ENCODE results near the gene KCNH1. TPM values are rescaled to one million over a fixed set of nuclear protein-coding genes. Genes with fewer than 3 reads are reported as not detected.

KCNH1 gene
- total RNA-seq = not detected

DNA sequence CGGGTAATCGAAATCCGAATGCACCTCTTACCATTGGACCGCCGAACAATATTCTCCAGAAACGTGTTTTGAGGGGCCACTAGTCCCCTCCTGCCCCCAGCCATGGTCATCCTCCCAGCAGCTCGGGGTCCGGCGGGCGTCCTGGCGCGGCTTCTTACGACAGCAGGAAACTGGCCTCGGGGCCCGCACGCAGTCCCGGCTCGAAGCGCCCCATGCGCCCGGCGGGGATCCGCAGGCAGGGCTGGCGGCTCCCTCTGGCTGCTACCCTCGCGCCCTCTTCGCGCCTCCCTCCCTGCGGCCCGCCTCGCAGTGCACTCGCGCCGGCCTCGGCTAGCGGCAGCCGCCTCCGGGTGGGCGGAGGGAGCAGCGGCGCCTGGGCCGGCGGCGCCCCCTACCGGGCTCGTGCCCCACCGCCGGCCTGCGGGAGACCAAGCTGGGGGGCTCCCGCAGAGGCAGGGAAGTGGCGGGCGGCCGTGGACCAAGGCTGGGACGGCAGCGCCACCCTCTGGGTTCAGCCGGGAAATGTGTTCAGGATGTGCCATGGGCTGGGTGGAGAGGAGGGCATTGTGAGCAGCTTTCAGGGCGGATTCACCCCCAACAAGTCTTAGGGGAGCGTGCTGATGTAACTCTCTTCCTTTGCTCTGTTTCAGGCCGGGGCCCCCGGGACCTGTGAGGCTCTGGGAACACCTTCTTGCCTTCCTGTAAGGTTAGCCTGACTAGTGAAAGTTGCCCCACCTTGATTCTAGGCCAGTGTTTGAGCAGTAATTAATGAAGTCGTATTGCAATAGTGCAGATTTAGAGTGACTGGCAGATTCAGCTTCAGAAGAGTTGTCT, at the start of gene KCNH1:
Gene KCNH1 (minus strand): TSS at position 313 of the 834 bp plus-strand sequence. CDS start 203 bp downstream, at position 110.
- intact Hi-C loops (cut with micrococcal nuclease) = loop anchor here (1.0 to 5.0 kb wide), 7 partner anchors 192 to 991 kb away; partner anchors contain the start of gene HHAT
- peaks cover 50% of the 10 kb centered on the region for H3K27me3 Mint-ChIP-seq (ENCODE audit: low read depth)
- no peak within 1 kb of the TSS for H3K27ac Mint-ChIP-seq
- CTCF ChIA-PET = interaction anchor here (0.6 to 4.8 kb wide), 24 partner anchors 9 to 792 kb away, joined by 3 to 55 read pairs (median 4); partner anchors contain the start of gene RCOR3
- DNase-seq = peak; percentile 90
- peaks cover 7% of the 10 kb centered on the region for H3K4me1 Mint-ChIP-seq (ENCODE audit: low read depth)
- peak within 1 kb of the TSS; percentile 66 for H3K4me3 Mint-ChIP-seq
- H3K36me3 Mint-ChIP-seq (ENCODE audit: low read depth) = no peaks in the 10 kb centered on the region
- H3K9me3 Mint-ChIP-seq = no peaks in the 10 kb centered on the region

DNA sequence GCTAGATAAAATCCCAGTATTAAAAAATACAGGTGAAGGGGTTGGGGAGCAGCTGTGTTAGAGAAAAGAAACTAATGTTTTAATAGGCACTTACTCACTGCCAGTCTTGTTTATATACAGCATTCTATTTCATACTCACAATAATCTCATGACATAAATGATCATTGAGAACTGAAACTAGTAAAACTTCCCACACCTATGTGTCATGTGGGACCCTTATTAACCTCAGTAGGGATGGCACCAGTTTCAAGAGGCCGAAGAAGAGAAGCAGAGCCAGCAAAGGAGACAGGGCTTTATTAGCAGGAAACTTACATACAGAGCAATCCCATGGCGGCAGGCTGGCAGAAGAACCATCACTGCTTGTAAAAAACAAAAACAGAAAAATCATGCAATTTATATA, 48.8 kb upstream of the KCNH1 start:
- Mint-ChIP-seq H3K4me1 (ENCODE audit: low read depth) (no peaks in the 10 kb centered on the region), H3K36me3 (ENCODE audit: low read depth) (no peaks in the 10 kb centered on the region), H3K9me3 (no peaks in the 10 kb centered on the region), H3K27me3 (ENCODE audit: low read depth) (peaks cover 3% of the 10 kb centered on the region), H3K4me3 (no peak overlapping the region), H3K27ac (no peak overlapping the region)
- intact Hi-C loops (cut with micrococcal nuclease) = no loop called here
- CTCF ChIA-PET = interaction anchor here (0.6 kb wide), 2 partner anchors 11 to 116 kb away, joined by 3 read pairs; no protein-coding TSS in a partner anchor
- no peak for DNase-seq

GRCh38 chr1:211174375-211174774, 40.4 kb upstream of the KCNH1 start:
- no peak overlapping the region for H3K4me3 Mint-ChIP-seq
- peaks cover 2% of the 10 kb centered on the region for H3K36me3 Mint-ChIP-seq (ENCODE audit: low read depth)
- H3K27me3 Mint-ChIP-seq (ENCODE audit: low read depth) = peaks cover 7% of the 10 kb centered on the region
- peaks cover 11% of the 10 kb centered on the region for H3K9me3 Mint-ChIP-seq
- intact Hi-C loops (cut with micrococcal nuclease) = no loop called here
- H3K4me1 Mint-ChIP-seq (ENCODE audit: low read depth) = no peaks in the 10 kb centered on the region
- CTCF ChIA-PET = no interaction called here
- H3K27ac Mint-ChIP-seq = no peak overlapping the region
- DNase-seq = no peak

GRCh38 chr1:211172657-211173056, 38.7 kb upstream of the KCNH1 start:
- no peak overlapping the region for H3K27ac Mint-ChIP-seq
- CTCF ChIA-PET = no interaction called here
- H3K9me3 Mint-ChIP-seq = peaks cover 19% of the 10 kb centered on the region
- H3K4me1 Mint-ChIP-seq (ENCODE audit: low read depth) = no peaks in the 10 kb centered on the region
- no peak overlapping the region for H3K4me3 Mint-ChIP-seq
- no peak for DNase-seq
- intact Hi-C loops (cut with micrococcal nuclease) = no loop called here
- peaks cover 2% of the 10 kb centered on the region for H3K36me3 Mint-ChIP-seq (ENCODE audit: low read depth)
- H3K27me3 Mint-ChIP-seq (ENCODE audit: low read depth) = peaks cover 4% of the 10 kb centered on the region

DNA sequence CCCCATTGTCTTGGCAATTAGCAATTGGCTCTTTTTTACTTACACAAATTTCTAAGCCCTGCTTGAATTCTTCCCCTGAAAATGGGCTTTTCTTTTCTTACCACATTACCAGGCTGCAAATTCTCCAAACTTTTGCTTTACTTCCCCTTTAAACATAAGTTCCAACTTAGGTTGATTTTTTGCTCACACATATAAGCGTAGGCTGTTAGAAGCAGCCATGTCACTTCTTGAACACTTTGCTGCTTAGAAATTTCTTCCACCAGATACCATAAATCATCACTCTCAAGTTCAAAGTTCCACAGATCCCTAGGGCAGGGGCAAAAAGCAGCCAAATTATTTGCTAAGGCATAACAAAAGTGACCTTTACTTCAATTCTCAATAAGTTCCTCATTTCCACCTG, 35.4 kb upstream of the KCNH1 start:
- intact Hi-C loops (cut with micrococcal nuclease) = no loop called here
- CTCF ChIA-PET = no interaction called here
- Mint-ChIP-seq H3K27me3 (ENCODE audit: low read depth) (peaks cover 12% of the 10 kb centered on the region), H3K9me3 (peaks cover 19% of the 10 kb centered on the region), H3K4me1 (ENCODE audit: low read depth) (no peaks in the 10 kb centered on the region), H3K27ac (no peak overlapping the region), H3K4me3 (no peak overlapping the region), H3K36me3 (ENCODE audit: low read depth) (peaks cover 2% of the 10 kb centered on the region)
- no peak for DNase-seq

- no peak for DNase-seq
- Mint-ChIP-seq H3K27ac (no peak overlapping the region), H3K4me1 (ENCODE audit: low read depth) (peaks cover 4% of the 10 kb centered on the region), H3K36me3 (ENCODE audit: low read depth) (peaks cover 3% of the 10 kb centered on the region), H3K27me3 (ENCODE audit: low read depth) (no peaks in the 10 kb centered on the region), H3K9me3 (peaks cover 16% of the 10 kb centered on the region), H3K4me3 (no peak overlapping the region)
- intact Hi-C loops (cut with micrococcal nuclease) = no loop called here
- CTCF ChIA-PET = no interaction called here
Observed at GRCh38 chr1:211158866-211159265, 24.9 kb upstream of the KCNH1 start.

DNA sequence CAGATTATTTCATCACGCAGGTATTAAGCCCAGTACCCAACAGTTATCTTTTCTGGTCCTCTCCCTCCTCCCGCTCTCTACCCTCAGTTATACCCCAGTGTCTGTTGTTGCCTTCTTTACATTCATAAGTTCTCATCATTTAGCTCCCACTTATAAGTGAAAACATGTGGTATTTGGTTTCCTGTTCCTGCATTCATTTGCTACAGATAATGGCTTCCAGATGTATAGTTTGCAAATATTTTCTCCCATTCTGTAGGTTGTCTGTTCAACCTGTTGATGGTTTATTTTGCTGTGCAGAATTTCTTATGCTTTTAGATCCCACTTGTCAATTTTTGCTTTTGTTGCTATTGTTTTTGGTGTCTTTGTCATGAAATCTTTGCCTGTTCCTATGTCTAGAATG, 21.1 kb upstream of the KCNH1 start:
- intact Hi-C loops (cut with micrococcal nuclease) = no loop called here
- Mint-ChIP-seq H3K27me3 (ENCODE audit: low read depth) (no peaks in the 10 kb centered on the region), H3K4me1 (ENCODE audit: low read depth) (peaks cover 4% of the 10 kb centered on the region), H3K9me3 (peaks cover 16% of the 10 kb centered on the region), H3K36me3 (ENCODE audit: low read depth) (peaks cover 3% of the 10 kb centered on the region), H3K27ac (no peak overlapping the region), H3K4me3 (no peak overlapping the region)
- no peak for DNase-seq
- CTCF ChIA-PET = interaction anchor here (0.6 kb wide), 1 partner anchor 28 kb away, joined by 4 read pairs; no protein-coding TSS in a partner anchor

DNA sequence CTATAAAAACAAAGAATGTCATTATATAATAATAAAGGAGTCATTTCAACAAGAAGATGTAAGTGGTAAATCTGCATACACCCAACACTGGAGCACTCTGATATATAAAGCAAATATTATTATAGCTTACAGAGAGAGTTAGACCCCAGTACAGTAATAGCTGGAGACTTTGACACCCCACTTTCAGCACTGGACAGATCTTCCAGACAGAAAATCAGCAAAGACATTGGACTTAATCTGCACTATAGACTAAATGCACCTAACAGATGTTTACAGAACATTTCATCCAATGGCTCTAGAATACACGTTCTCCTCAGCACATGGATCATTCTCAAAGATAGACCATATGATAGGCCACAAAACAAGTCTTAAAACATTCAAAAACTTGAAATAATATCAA, 20.0 kb upstream of the KCNH1 start:
- peaks cover 4% of the 10 kb centered on the region for H3K4me1 Mint-ChIP-seq (ENCODE audit: low read depth)
- CTCF ChIA-PET = interaction anchor here (0.6 kb wide), 1 partner anchor 147 kb away, joined by 3 read pairs; no protein-coding TSS in a partner anchor
- no peaks in the 10 kb centered on the region for H3K27me3 Mint-ChIP-seq (ENCODE audit: low read depth)
- H3K4me3 Mint-ChIP-seq = no peak overlapping the region
- H3K9me3 Mint-ChIP-seq = peaks cover 15% of the 10 kb centered on the region
- intact Hi-C loops (cut with micrococcal nuclease) = no loop called here
- H3K27ac Mint-ChIP-seq = no peak overlapping the region
- DNase-seq = no peak
- H3K36me3 Mint-ChIP-seq (ENCODE audit: low read depth) = peaks cover 3% of the 10 kb centered on the region

GRCh38 chr1:211148366-211148765, 14.4 kb upstream of the KCNH1 start:
- Mint-ChIP-seq H3K27me3 (ENCODE audit: low read depth) (peaks cover 8% of the 10 kb centered on the region), H3K4me1 (ENCODE audit: low read depth) (no peaks in the 10 kb centered on the region), H3K9me3 (no peaks in the 10 kb centered on the region), H3K36me3 (ENCODE audit: low read depth) (no peaks in the 10 kb centered on the region), H3K27ac (no peak overlapping the region), H3K4me3 (no peak overlapping the region)
- intact Hi-C loops (cut with micrococcal nuclease) = no loop called here
- CTCF ChIA-PET = interaction anchor here (1.1 kb wide), 1 partner anchor 15 kb away, joined by 3 read pairs; the partner anchor contains the start of gene KCNH1
- DNase-seq = no peak

DNA sequence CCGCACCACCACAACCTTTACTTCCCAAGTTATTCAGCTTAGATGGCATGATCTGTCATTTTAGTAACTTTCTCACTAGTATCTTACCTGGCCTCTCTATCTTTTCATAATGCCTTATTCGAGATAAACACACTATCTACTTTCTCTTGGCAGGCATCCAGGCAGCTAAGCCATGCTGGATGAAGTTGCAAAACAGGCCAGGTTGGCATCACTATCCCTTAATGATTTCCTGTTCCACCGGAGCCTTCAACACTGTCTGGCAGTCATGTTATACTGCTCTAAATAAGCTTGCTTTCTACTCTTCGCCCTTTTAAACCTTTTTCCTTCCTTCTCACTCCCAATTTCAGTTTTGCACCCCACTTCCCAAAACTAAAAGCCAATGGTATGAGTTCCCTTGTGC, 12.0 kb upstream of the KCNH1 start:
- CTCF ChIA-PET = interaction anchor here (0.5 to 1.6 kb wide), 2 partner anchors 10 to 68 kb away, joined by 3 to 6 read pairs; no protein-coding TSS in a partner anchor
- no peaks in the 10 kb centered on the region for H3K36me3 Mint-ChIP-seq (ENCODE audit: low read depth)
- no peak overlapping the region for H3K27ac Mint-ChIP-seq
- H3K4me3 Mint-ChIP-seq = no peak overlapping the region
- no peak for DNase-seq
- no peaks in the 10 kb centered on the region for H3K9me3 Mint-ChIP-seq
- H3K27me3 Mint-ChIP-seq (ENCODE audit: low read depth) = peaks cover 20% of the 10 kb centered on the region
- H3K4me1 Mint-ChIP-seq (ENCODE audit: low read depth) = no peaks in the 10 kb centered on the region
- intact Hi-C loops (cut with micrococcal nuclease) = no loop called here

GRCh38 chr1:211135342-211135950, 1.5 kb upstream of the KCNH1 start:
- Mint-ChIP-seq H3K27me3 (ENCODE audit: low read depth) (peaks cover 62% of the 10 kb centered on the region), H3K27ac (no peak overlapping the region)
- intact Hi-C loops (cut with micrococcal nuclease) = loop anchor here (1.0 to 2.0 kb wide), 3 partner anchors 379 to 993 kb away; no protein-coding TSS in a partner anchor

DNA sequence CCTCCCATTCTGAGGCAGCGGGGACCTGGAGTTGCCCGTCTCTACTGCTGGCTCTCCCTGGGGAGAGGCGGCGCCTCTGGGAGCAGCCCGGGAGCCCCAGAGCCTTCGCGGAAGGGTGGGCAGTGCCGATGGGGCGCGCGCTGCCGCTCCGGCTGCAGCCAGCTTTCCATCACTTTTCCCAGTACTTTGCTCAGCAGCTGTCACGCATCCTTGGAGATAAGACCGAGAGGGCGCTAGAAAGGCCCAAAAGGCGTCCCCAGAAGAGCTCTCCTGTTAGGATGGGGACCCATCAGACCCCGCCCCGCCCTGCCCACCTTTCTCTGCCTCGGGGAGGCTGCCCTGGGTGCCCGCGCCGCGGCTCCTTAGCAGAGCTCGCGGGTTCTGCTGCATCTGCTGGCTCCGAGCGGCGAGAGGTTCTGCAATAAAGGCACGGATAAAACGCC, 534 bp downstream of the KCNH1 start:
- CTCF ChIA-PET = interaction anchor here (0.6 to 4.8 kb wide), 19 partner anchors 9 to 731 kb away, joined by 3 to 55 read pairs (median 5); partner anchors contain the start of gene RCOR3
- no peaks in the 10 kb centered on the region for H3K9me3 Mint-ChIP-seq
- intact Hi-C loops (cut with micrococcal nuclease) = loop anchor here (5.0 kb wide), 3 partner anchors 191 to 806 kb away; partner anchors contain the start of gene HHAT
- peak overlapping the region; percentile 66 for H3K4me3 Mint-ChIP-seq
- no peak for DNase-seq
- no peaks in the 10 kb centered on the region for H3K36me3 Mint-ChIP-seq (ENCODE audit: low read depth)
- no peak overlapping the region for H3K27ac Mint-ChIP-seq
- peaks cover 7% of the 10 kb centered on the region for H3K4me1 Mint-ChIP-seq (ENCODE audit: low read depth)
- peaks cover 43% of the 10 kb centered on the region for H3K27me3 Mint-ChIP-seq (ENCODE audit: low read depth)

More at GRCh38 chr1:211135342-211135950, 1.5 kb upstream of the KCNH1 start:
- DNase-seq = no peak
- H3K36me3 Mint-ChIP-seq (ENCODE audit: low read depth) = no peaks in the 10 kb centered on the region
- CTCF ChIA-PET = interaction anchor here (1.0 to 4.8 kb wide), 12 partner anchors 9 to 733 kb away, joined by 3 to 55 read pairs (median 6); no protein-coding TSS in a partner anchor
- H3K9me3 Mint-ChIP-seq = no peaks in the 10 kb centered on the region
- peaks cover 7% of the 10 kb centered on the region for H3K4me1 Mint-ChIP-seq (ENCODE audit: low read depth)
- no peak overlapping the region for H3K4me3 Mint-ChIP-seq
